H1 (cell line): ENCODE results near the gene CASP9. TPM values are rescaled to one million over a fixed set of nuclear protein-coding genes. Genes with fewer than 3 reads are reported as not detected.

Experiments used
- CTCF ChIA-PET: fragments of 300-600 bp; sonication (Branson Sonifier 250); formaldehyde crosslinking; loops from one replicate; lab custom pipeline; 2021; ENCODE audit not compliant: partially characterized antibody; lab: Charles Lee
- POLR2A ChIA-PET: fragments of 300-600 bp; sonication (Branson Sonifier 250); formaldehyde crosslinking; loops from one replicate; lab custom pipeline; 2021; ENCODE audit warnings: inconsistent platforms; ENCODE audit not compliant: partially characterized antibody; lab: Charles Lee
- DNase-seq, 2 experiments: peaks; one replicate each; pipeline versions ENCODE4 v3.0.0 to v3.0.0-alpha.2; 2010 to 2022; ENCODE audit warnings: low spot score in 2 of 2, low read depth in 1 of 2, mixed read lengths in 1 of 2
- FAIRE-seq: peaks from 2 replicates; lab custom pipeline; 2011; peaks lifted over from hg19 to GRCh38; lab: Jason Lieb, UNC
- H2AFZ ChIP-seq: 2 replicates; pipeline ENCODE4 v1.8.1; 2012; ENCODE audit warnings: low read length, inconsistent platforms
- H2AK5ac ChIP-seq: 2 replicates; pipeline ENCODE4 v1.6.1; 2013; ENCODE audit warnings: low read depth, low read length
- H2BK120ac ChIP-seq: replicated peaks from 2 replicates; pipeline ENCODE3; 2013; ENCODE audit warnings: low read depth, low read length, inconsistent platforms
- H2BK12ac ChIP-seq: 2 replicates; pipeline ENCODE4 v1.6.1; 2013; ENCODE audit warnings: low read depth, low read length
- H2BK15ac ChIP-seq: 2 replicates; pipeline ENCODE4 v1.6.1; 2013; ENCODE audit warnings: low read length
- H2BK20ac ChIP-seq: 2 replicates; pipeline ENCODE4 v1.6.1; 2013; ENCODE audit warnings: low read length
- H2BK5ac ChIP-seq: 2 replicates; pipeline ENCODE4 v1.6.1; 2013; ENCODE audit warnings: low read depth, low read length
- H3K14ac ChIP-seq: 2 replicates; pipeline ENCODE4 v1.6.1; 2013; ENCODE audit warnings: inconsistent platforms; ENCODE audit not compliant: insufficient read length
- H3K18ac ChIP-seq: 2 replicates; pipeline ENCODE4 v1.6.1; 2013; ENCODE audit warnings: low read length; ENCODE audit errors: extremely low read depth
- H3K23ac ChIP-seq: 2 replicates; pipeline ENCODE4 v1.6.1; 2013; ENCODE audit warnings: inconsistent platforms; ENCODE audit not compliant: insufficient read length
- H3K23me2 ChIP-seq: 2 replicates; pipeline ENCODE4 v1.6.1; 2013; ENCODE audit warnings: low read depth, low read length
- H3K27ac ChIP-seq: 2 replicates; pipeline ENCODE4 v1.6.1; 2011; ENCODE audit warnings: low read depth, low read length, inconsistent platforms
- H3K27me3 ChIP-seq, 4 experiments: replicated peaks in 1 of 4; 1 replicate in 1 of 4; 2 replicates in 3 of 4; pipeline versions ENCODE4 v1.6.1 to v1.8.1; 2011 to 2013; ENCODE audit warnings: low read length in 3 of 4, mild to moderate bottlenecking in 3 of 4, inconsistent platforms in 2 of 4, mixed read lengths in 2 of 4, moderate library complexity in 1 of 4; ENCODE audit not compliant: control insufficient read depth in 3 of 4, insufficient read depth in 3 of 4; ENCODE audit errors: extremely low read depth in 1 of 4
- H3K36me3 ChIP-seq, 4 experiments: 2 replicates each; pipeline versions ENCODE4 v1.6.1 to v1.8.1; 2011 to 2013; ENCODE audit warnings: mild to moderate bottlenecking in 4 of 4, low read length in 3 of 4, moderate library complexity in 2 of 4, control low read depth in 1 of 4, inconsistent platforms in 1 of 4; ENCODE audit not compliant: insufficient read depth in 4 of 4, control insufficient read depth in 2 of 4
- H3K4ac ChIP-seq: replicated peaks from 2 replicates; pipeline ENCODE3; 2013; ENCODE audit warnings: low read length, low read depth, mixed read lengths, inconsistent platforms; ENCODE audit not compliant: insufficient read length
- H3K4me1 ChIP-seq, 4 experiments: replicated peaks in 1 of 4; 1 replicate in 1 of 4; 2 replicates in 3 of 4; pipeline versions ENCODE4 v1.6.1 to v1.8.1; 2011 to 2013; ENCODE audit warnings: low read length in 3 of 4, inconsistent platforms in 2 of 4, mixed read lengths in 1 of 4; ENCODE audit not compliant: insufficient read depth in 4 of 4, control insufficient read depth in 3 of 4
- H3K4me2 ChIP-seq, 2 experiments: 2 replicates each; pipeline versions ENCODE4 v1.6.1 to v1.8.1; 2011 to 2013; ENCODE audit warnings: low read depth in 2 of 2, low read length in 2 of 2, control low read depth in 1 of 2, inconsistent platforms in 1 of 2, mild to moderate bottlenecking in 1 of 2; ENCODE audit not compliant: insufficient read depth in 1 of 2
- H3K4me3 ChIP-seq, 4 experiments: fragments of 200-600, 300-600 bp in 1 of 4; sonication (generic), shearing (Covaris generic), sonication (Bioruptor Twin) in 1 of 4; 2 replicates each; pipeline versions ENCODE4 v1.5.1 to v1.8.1; 2011 to 2016; ENCODE audit warnings: low read length in 4 of 4, low read depth in 3 of 4, control low read depth in 2 of 4, inconsistent platforms in 2 of 4, mild to moderate bottlenecking in 2 of 4, mixed read lengths in 1 of 4, moderate library complexity in 1 of 4; ENCODE audit not compliant: insufficient read depth in 2 of 4; ENCODE audit errors: extremely low read depth in 1 of 4
- H3K56ac ChIP-seq: replicated peaks from 2 replicates; pipeline ENCODE3; 2013; ENCODE audit warnings: low read depth, mild to moderate bottlenecking, mixed read lengths, low read length, inconsistent platforms; ENCODE audit not compliant: insufficient read length
- H3K79me1 ChIP-seq: 2 replicates; pipeline ENCODE4 v1.6.1; 2013; ENCODE audit warnings: low read depth, low read length, control low read depth
- H3K79me2 ChIP-seq, 2 experiments: 2 replicates each; pipeline versions ENCODE4 v1.6.1 to v1.8.1; 2012 to 2013; ENCODE audit warnings: low read length in 2 of 2, mild to moderate bottlenecking in 2 of 2, inconsistent platforms in 1 of 2; ENCODE audit not compliant: insufficient read depth in 2 of 2, control insufficient read depth in 1 of 2
- H3K9ac ChIP-seq, 4 experiments: replicated peaks in 1 of 4; 1 replicate in 1 of 4; 2 replicates in 3 of 4; pipeline versions ENCODE4 v1.6.1 to v1.8.1; 2011 to 2013; ENCODE audit warnings: low read depth in 3 of 4, low read length in 3 of 4, control low read depth in 2 of 4, mild to moderate bottlenecking in 2 of 4, moderate library complexity in 2 of 4, inconsistent platforms in 1 of 4; ENCODE audit errors: extremely low read depth in 1 of 4
- H3K9me3 ChIP-seq, 2 experiments: 2 replicates each; pipeline versions ENCODE4 v1.6.1 to v1.8.1; 2012 to 2013; ENCODE audit warnings: mild to moderate bottlenecking in 2 of 2, moderate library complexity in 2 of 2, control low read depth in 1 of 2, inconsistent platforms in 1 of 2, low read depth in 1 of 2, low read length in 1 of 2, mixed read lengths in 1 of 2; ENCODE audit not compliant: insufficient read depth in 2 of 2
- H4K20me1 ChIP-seq, 2 experiments: replicated peaks in 1 of 2; 2 replicates each; pipeline versions ENCODE3 to v1.8.1; 2011 to 2013; ENCODE audit warnings: inconsistent platforms in 2 of 2, low read length in 2 of 2, mild to moderate bottlenecking in 1 of 2; ENCODE audit not compliant: insufficient read depth in 2 of 2, control insufficient read depth in 1 of 2
- H4K5ac ChIP-seq: 2 replicates; pipeline ENCODE4 v1.6.1; 2013; ENCODE audit warnings: low read length, low read depth, mixed read lengths, inconsistent platforms; ENCODE audit not compliant: insufficient read length
- H4K8ac ChIP-seq: 2 replicates; pipeline ENCODE4 v1.8.0; 2013; ENCODE audit warnings: mild to moderate bottlenecking, moderate library complexity, low read length, inconsistent platforms; ENCODE audit not compliant: insufficient read depth; ENCODE audit errors: extremely low read depth
- H4K91ac ChIP-seq: replicated peaks from 2 replicates; pipeline ENCODE3; 2013; ENCODE audit warnings: low read length, mixed read lengths, inconsistent platforms; ENCODE audit not compliant: insufficient read length
- MAFK ChIP-seq: IDR thresholded peaks from 2 replicates; pipeline ENCODE4 v1.6.1; 2012; ENCODE audit warnings: low read depth, mild to moderate bottlenecking, improper control_type of control experiment, low read length
- SIRT6 ChIP-seq: IDR thresholded peaks from one replicate; pipeline ENCODE4 v1.7.1; 2012; ENCODE audit warnings: low read length, inconsistent platforms
- YY1 ChIP-seq: IDR thresholded peaks from 2 replicates; pipeline ENCODE4 v1.6.1; 2011; ENCODE audit warnings: low read depth, mild to moderate bottlenecking, low read length
- WGBS, 2 experiments: shearing (Covaris generic) in 1 of 2; methylation state at CpG; one replicate each; pipeline versions ENCODE4 v1.1.6 to v1.1.7; 2013 to 2015; ENCODE audit warnings: low lambda C conversion rate in 2 of 2, mixed read lengths in 2 of 2, inconsistent platforms in 1 of 2, low coverage in 1 of 2, missing lambda C conversion rate in 1 of 2; ENCODE audit not compliant: insufficient replicate concordance in 2 of 2, insufficient coverage in 1 of 2, insufficient read length in 1 of 2; ENCODE audit errors: extremely low coverage in 1 of 2, missing lambda C conversion rate in 1 of 2; 5-methylcytosine and 5-hydroxymethylcytosine counted together
- polyA plus RNA-seq, 7 experiments: library from polyadenylated mRNA; depleted of rRNA in 3 of 7; stranded (reverse) in 5 of 7; unstranded in 2 of 7; fragments of >200 nt in 5 of 7; fragments of 200-250 nt in 2 of 7; gene quantifications; 1 replicate in 5 of 7; 2 replicates in 1 of 7; 4 replicates in 1 of 7; pipeline versions ENCODE4 v1.2.1 to v1.2.3, GENCODE V29; 2011 to 2013; ENCODE audit warnings: missing spikeins in 2 of 7, mixed read lengths in 2 of 7
- total RNA-seq: library from RNA; stranded (reverse); fragmentation: NEBNext Ultra II Directional; extraction: Animal tissue kit (Norgen Biotek cat#: 25700); gene quantifications from 2 replicates; pipeline ENCODE4 v1.2.1, GENCODE V29; 2021

CASP9 gene
- total and polyA plus RNA-seq, 2 of the 8 experiments (the other 6 are each of a cell fraction or from before 2014, with no cell fraction given), result 14.8 to 36.3 TPM

DNA sequence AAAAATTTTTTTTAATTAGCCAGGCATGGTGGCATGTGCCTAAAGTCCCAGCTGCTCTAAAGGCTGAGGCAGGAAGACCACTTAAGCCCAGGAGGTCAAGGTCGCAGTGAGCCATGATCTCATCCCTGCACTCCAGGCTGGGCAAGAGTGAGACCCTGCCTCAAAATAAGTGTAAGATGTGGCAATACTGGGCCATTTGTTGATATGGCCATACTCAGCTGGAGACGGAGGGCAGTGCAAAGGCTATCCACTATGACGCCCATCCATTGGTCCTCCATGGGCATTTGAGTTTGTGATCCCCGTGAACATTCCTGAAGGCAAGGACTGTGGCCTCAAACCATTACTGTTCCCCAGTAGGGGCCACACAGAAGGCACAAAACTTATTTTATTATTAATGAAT, 1.5 kb downstream of the CASP9 start:
- H4K5ac ChIP-seq, result no peak overlapping the region
- no peak overlapping the region for H2BK20ac ChIP-seq
- 0 out of 2 replicates have a peak, but pooled peaks cover 4% of the 10 kb centered on the region for H3K79me1 ChIP-seq
- no peak overlapping the region for H2AFZ ChIP-seq
- H3K36me3 ChIP-seq, result peaks cover 0 to 7% (median 0%) of the 10 kb centered on the region in 4 experiments; a peak in 2 of 8 replicates
- CTCF ChIA-PET, result no interaction called here
- no peak overlapping the region for H3K4me3 ChIP-seq
- peak overlapping the region; percentile 53 to 71; a peak in 2 of 4 replicates for H3K4me2 ChIP-seq
- no peak overlapping the region for H2BK15ac ChIP-seq
- H3K9me3 ChIP-seq, result no peaks in the 10 kb centered on the region
- no peak overlapping the region for H2AK5ac ChIP-seq
- no peak overlapping the region for H3K18ac ChIP-seq
- WGBS, 2 experiments, result 95% methylated on average over 4 of the region's 4 CpGs; no CpG with 5 or more reads in 1 of the 2 experiments
- H3K56ac ChIP-seq, result no peak overlapping the region
- H4K20me1 ChIP-seq, result peaks cover 0 to 3% of the 10 kb centered on the region in 2 experiments
- no peaks in the 10 kb centered on the region for H3K27me3 ChIP-seq
- peaks cover 0 to 8% (median 5%) of the 10 kb centered on the region in 4 experiments; a peak in 4 of 7 replicates for H3K4me1 ChIP-seq
- H3K79me2 ChIP-seq, result peaks cover 0 to 22% of the 10 kb centered on the region in 2 experiments; a peak in 2 of 4 replicates
- DNase-seq, result no peak
- H3K14ac ChIP-seq, result no peak overlapping the region
- FAIRE-seq, result no peak
- H3K9ac ChIP-seq, result no peak overlapping the region
- H3K23me2 ChIP-seq, result peaks cover 6% of the 10 kb centered on the region
- H3K23ac ChIP-seq, result no peak overlapping the region
- POLR2A ChIA-PET, result interaction anchor here (0.8 kb wide), 1 partner anchor 14 kb away, joined by 6 read pairs; no protein-coding TSS in a partner anchor
- no peak overlapping the region for H2BK5ac ChIP-seq
- H4K91ac ChIP-seq, result no peak overlapping the region
- no peak overlapping the region; the same call in 1 of the 2 replicates for H4K8ac ChIP-seq
- peak overlapping the region; percentile 23 for H3K4ac ChIP-seq
- no peak overlapping the region for H2BK12ac ChIP-seq
- TF ChIP-seq MAFK (no peak), YY1 (no peak), SIRT6 (no peak)
- no peak overlapping the region for H2BK120ac ChIP-seq
- no peak overlapping the region for H3K27ac ChIP-seq
